Ascending aorta (tissue), 2 donors: ENCODE data around the gene SH3RF3. TPM values are rescaled to one million over a fixed set of nuclear protein-coding genes. Genes with fewer than 3 reads are reported as not detected.
"Not testable (repeated sequence)": the region's sequence is repeated elsewhere in the genome, so short reads cannot be mapped to it uniquely, and the experiment has no call there.

Experiments
- DNase-seq, 2 donors: peaks; one replicate each; pipeline ENCODE4 v3.0.0-alpha.2; 2019; ENCODE audit warnings: low spot score in 2 of 2
- H3K27ac ChIP-seq, 2 donors: fragments of 200-600 bp; sonication (generic); one replicate each; pipeline ENCODE4 v1.5.1; 2016 to 2017; ENCODE audit warnings: mild to moderate bottlenecking in 1 of 2
- H3K27me3 ChIP-seq: fragments of 200-600 bp; sonication (generic); one replicate; pipeline ENCODE4 v1.5.1; 2017
- H3K36me3 ChIP-seq, 2 donors: fragments of 200-600 bp; sonication (generic); one replicate each; pipeline ENCODE4 v1.5.1; 2016
- H3K4me1 ChIP-seq, 2 donors: fragments of 200-600 bp; sonication (generic); one replicate each; pipeline ENCODE4 v1.5.1; 2016 to 2017; ENCODE audit warnings: mild to moderate bottlenecking in 1 of 2
- H3K4me3 ChIP-seq, 2 donors: fragments of 200-600 bp; sonication (generic); one replicate each; pipeline ENCODE4 v1.5.1; 2016 to 2017; ENCODE audit warnings: mild to moderate bottlenecking in 1 of 2
- H3K9me3 ChIP-seq, 2 donors: fragments of 200-600 bp; sonication (generic); one replicate each; pipeline ENCODE4 v1.5.1; 2016
- CTCF ChIP-seq, 3 experiments: fragments of 200-600 bp in 2 of 3; fragments of 450-650 bp in 1 of 3; sonication (generic) in 2 of 3; IDR thresholded peaks; one replicate each; pipeline ENCODE4 v1.5.1; 2016 to 2019; ENCODE audit warnings: antibody characterized with exemption in 3 of 3, mild to moderate bottlenecking in 1 of 3, moderate library complexity in 1 of 3
- intact Hi-C: fragments of 100-400 bp; cut with DNase I; formaldehyde crosslinking; loops from one replicate; pipeline ENCODE4 v1.15.1; 2023
- total RNA-seq: library from RNA; depleted of rRNA; stranded (reverse); fragments of >200 nt; gene quantifications from one replicate; pipeline ENCODE4 v1.1.0, GENCODE V29; 2016

Gene SH3RF3
- total RNA-seq, 1 donor from 2014 or later = 53.5 TPM

GRCh38 chr2:109218087-109218791, 89.2 kb downstream of the SH3RF3 start:
- Histone ChIP-seq H3K27me3 (no peaks in the 10 kb centered on the region), H3K4me3 (peak overlapping the region in 1 of 2 donors; percentile 24), H3K4me1 (peaks cover 9 to 29% of the 10 kb centered on the region in 2 donors), H3K36me3 (no peaks in the 10 kb centered on the region), H3K27ac (peak overlapping the region; percentile 66 to 76), H3K9me3 (no peaks in the 10 kb centered on the region)
- DNase-seq = peak in 1 of 2 donors; percentile 61
- intact Hi-C loops = no loop called here
- no peak for TF ChIP-seq CTCF (IDR thresholded peaks at IDR 0.05)

GRCh38 chr2:109218792-109219126, 89.8 kb downstream of the SH3RF3 start:
- no peak for TF ChIP-seq CTCF (IDR thresholded peaks at IDR 0.05)
- Histone ChIP-seq H3K36me3 (no peaks in the 10 kb centered on the region), H3K27ac (peak overlapping the region; percentile 66 to 76), H3K27me3 (no peaks in the 10 kb centered on the region), H3K9me3 (no peaks in the 10 kb centered on the region), H3K4me3 (peak overlapping the region in 1 of 2 donors; percentile 24), H3K4me1 (peaks cover 9 to 29% of the 10 kb centered on the region in 2 donors)
- intact Hi-C loops = no loop called here
- peak in 1 of 2 donors; percentile 35 for DNase-seq

- DNase-seq = no peak
- no peak overlapping the region for H3K27ac ChIP-seq
Measured at GRCh38 chr2:109220860-109221259, 91.9 kb downstream of the SH3RF3 start.

GRCh38 chr2:109221316-109221715, 92.3 kb downstream of the SH3RF3 start:
- peak in 1 of 2 donors; percentile 11 for DNase-seq
- H3K27ac ChIP-seq, intact Hi-C loops, H3K27me3 ChIP-seq, H3K9me3 ChIP-seq, H3K36me3 ChIP-seq, H3K4me3 ChIP-seq: not testable (repeated sequence)
- peaks cover 7 to 23% of the 10 kb centered on the region in 2 donors for H3K4me1 ChIP-seq

More at GRCh38 chr2:109220860-109221259, 91.9 kb downstream of the SH3RF3 start:
- H3K36me3 ChIP-seq = no peaks in the 10 kb centered on the region
- no peak overlapping the region for H3K4me3 ChIP-seq
- H3K4me1 ChIP-seq = peaks cover 7 to 21% of the 10 kb centered on the region in 2 donors
- no peaks in the 10 kb centered on the region for H3K9me3 ChIP-seq
- H3K27me3 ChIP-seq = no peaks in the 10 kb centered on the region
- intact Hi-C loops = no loop called here
- no peak for TF ChIP-seq CTCF (IDR thresholded peaks at IDR 0.05)

GRCh38 chr2:109222422-109222821, 93.4 kb downstream of the SH3RF3 start:
- H3K4me1 ChIP-seq = peaks cover 7 to 23% of the 10 kb centered on the region in 2 donors
- intact Hi-C loops = no loop called here
- H3K4me3 ChIP-seq = no peak overlapping the region
- H3K27me3 ChIP-seq = no peaks in the 10 kb centered on the region
- no peak for DNase-seq
- H3K27ac ChIP-seq = no peak overlapping the region
- no peak for TF ChIP-seq CTCF (IDR thresholded peaks at IDR 0.05)
- no peaks in the 10 kb centered on the region for H3K36me3 ChIP-seq
- no peaks in the 10 kb centered on the region for H3K9me3 ChIP-seq

- H3K9me3 ChIP-seq = no peaks in the 10 kb centered on the region
- peak in 1 of 2 donors; percentile 31 for DNase-seq
- H3K4me1 ChIP-seq = peaks cover 4 to 18% of the 10 kb centered on the region in 2 donors
- intact Hi-C loops = no loop called here
- TF ChIP-seq CTCF (IDR thresholded peaks at IDR 0.05) = no peak
- H3K27me3 ChIP-seq = no peaks in the 10 kb centered on the region
- no peaks in the 10 kb centered on the region for H3K36me3 ChIP-seq
- no peak overlapping the region for H3K4me3 ChIP-seq
- H3K27ac ChIP-seq = no peak overlapping the region
Measured at GRCh38 chr2:109222825-109223471, 93.9 kb downstream of the SH3RF3 start.
